GM04504 (cell line): ENCODE results near the gene DDX56.
"Not testable (repeated sequence)": the region's sequence is repeated elsewhere in the genome, so short reads cannot be mapped to it uniquely, and the experiment has no call there.

ENCODE experiments used
- DNase-seq: peaks from one replicate; pipeline ENCODE4 v3.0.0-alpha.2; 2012; ENCODE audit warnings: low read depth

DDX56 gene

GRCh38 chr7:44573464-44574286 is at the start of gene DDX56:
Gene DDX56 (minus strand): TSS chr7:44573908. CDS start chr7:44573895, 13 bp downstream.
- peak; percentile 91 for DNase-seq

GRCh38 chr7:44622342-44623151 is 48.8 kb upstream of the DDX56 start:
- DNase-seq, result no peak

GRCh38 chr7:44621750-44622103 is 48.0 kb upstream of the DDX56 start:
- DNase-seq, result no peak

- DNase-seq, result no peak
These were observed 47.5 kb upstream of the DDX56 start for GRCh38 chr7:44621034-44621749.

GRCh38 chr7:44618753-44619152 is 45.0 kb upstream of the DDX56 start:
- DNase-seq, result no peak

- DNase-seq, result no peak
These were observed 44.3 kb upstream of the DDX56 start for GRCh38 chr7:44618045-44618444.

GRCh38 chr7:44617225-44617890 is 43.6 kb upstream of the DDX56 start:
- DNase-seq, result no peak

GRCh38 chr7:44616545-44616944 is 42.8 kb upstream of the DDX56 start:
- DNase-seq, result no peak

GRCh38 chr7:44615793-44616192 is 42.1 kb upstream of the DDX56 start:
- no peak for DNase-seq

GRCh38 chr7:44615149-44615611 is 41.5 kb upstream of the DDX56 start:
- no peak for DNase-seq

- DNase-seq, result no peak
These were observed 36.1 kb upstream of the DDX56 start for GRCh38 chr7:44609829-44610228.

GRCh38 chr7:44608916-44609648 is 35.4 kb upstream of the DDX56 start:
- DNase-seq, result peak; percentile 33

- DNase-seq, result no peak
These were observed 33.7 kb upstream of the DDX56 start for GRCh38 chr7:44607141-44608068.

- peak; percentile 96 for DNase-seq
These were observed 32.8 kb upstream of the DDX56 start, which contains the start of gene OGDH for GRCh38 chr7:44606341-44607140. Gene OGDH (plus strand): TSS chr7:44606627. CDS start chr7:44624344, 17,717 bp downstream.

GRCh38 chr7:44604941-44605340 is 31.2 kb upstream of the DDX56 start:
- no peak for DNase-seq

GRCh38 chr7:44603193-44603592 is 29.5 kb upstream of the DDX56 start:
- no peak for DNase-seq

- DNase-seq, result no peak
These were observed 28.8 kb upstream of the DDX56 start for GRCh38 chr7:44602576-44602910.

GRCh38 chr7:44599222-44599621 is 25.5 kb upstream of the DDX56 start:
- no peak for DNase-seq

GRCh38 chr7:44597181-44597580 is 23.5 kb upstream of the DDX56 start:
- DNase-seq, result not testable (repeated sequence)
